Measurements from ENCODE around the gene ITGB3. TPM values are rescaled to one million over a fixed set of nuclear protein-coding genes. Genes with fewer than 3 reads are reported as not detected.

Gene ITGB3
- total and polyA plus RNA-seq, 10 of the 15 experiments (the other 5 are each of a cell fraction or from before 2014, with no cell fraction given) = 0.69 to 22.8 (median 13.6) TPM

DNA sequence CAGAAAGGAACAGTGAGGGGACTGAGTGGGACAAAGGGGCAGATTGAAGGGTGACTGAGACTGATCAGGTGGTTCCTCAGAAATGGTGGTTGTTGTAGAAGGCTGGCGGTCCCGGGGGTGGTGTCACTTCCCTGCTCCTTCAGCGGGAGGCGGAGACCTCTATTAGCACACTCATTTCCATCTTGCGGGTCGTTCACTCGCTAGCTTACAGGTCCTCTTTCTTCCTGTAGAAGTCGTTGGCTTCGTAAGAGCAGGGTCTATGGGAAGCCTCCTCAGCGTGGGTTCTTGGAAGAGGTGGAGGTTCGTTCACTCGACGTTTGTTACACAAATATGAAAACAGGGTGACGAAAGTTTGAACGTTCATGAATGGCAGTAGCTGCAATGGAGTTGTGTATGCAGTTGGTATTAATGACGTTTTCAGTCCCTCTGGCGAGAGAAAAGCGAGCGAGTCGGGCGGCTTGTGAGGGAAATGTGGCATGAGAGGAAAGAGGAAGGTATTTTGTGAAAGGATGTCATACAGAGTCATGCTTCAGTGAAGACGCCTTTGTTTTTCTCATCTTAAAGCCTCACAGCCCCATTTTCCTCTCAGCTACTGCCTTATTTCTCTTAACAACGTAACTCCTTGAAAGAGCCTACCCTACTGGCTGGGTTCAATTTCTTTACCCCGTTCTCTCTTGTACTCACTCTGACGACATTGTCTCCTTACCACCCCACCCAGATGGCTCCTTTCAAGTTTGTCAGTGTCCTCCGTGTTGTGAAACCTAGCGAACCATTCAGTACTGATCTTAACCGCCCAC, 70.8 kb downstream of the ITGB3 start (continued):
- TF ChIP-seq NR2C2 (IDR thresholded peaks at IDR 0.05; ENCODE audit: borderline replicate concordance, control insufficient read depth, insufficient read length, low read depth) (no peak), ETV6 (conservative IDR thresholded peaks at IDR 0.05 in 1 of 2, IDR thresholded peaks at IDR 0.05 in 1 of 2; ENCODE audit: borderline replicate concordance in 1 of 2, low read depth in 1 of 2) (no peak; a peak in 1 of 4 replicates), ASH2L (IDR thresholded peaks at IDR 0.05; ENCODE audit: borderline replicate concordance, low read depth) (no peak), CREM (IDR thresholded peaks at IDR 0.05; ENCODE audit: low read depth) (peak; percentile 48), ZNF207 (IDR thresholded peaks at IDR 0.05; ENCODE audit: borderline replicate concordance) (no peak), YY1 (IDR thresholded peaks at IDR 0.05; ENCODE audit: low read depth, low read length) (peak; percentile 7), ELK1 (IDR thresholded peaks at IDR 0.05; ENCODE audit: low read depth, low read length) (no peak), MAX (IDR thresholded peaks at IDR 0.05; ENCODE audit: low read depth, low read length) (no peak), POU2F2 (IDR thresholded peaks at IDR 0.05; ENCODE audit: borderline replicate concordance, low read depth, low read length) (no peak; the same call in 2 of the 3 replicates), ZNF687 (IDR thresholded peaks at IDR 0.05) (peak; percentile 20; the same call in 1 of the 2 replicates), NFXL1 (IDR thresholded peaks at IDR 0.05; ENCODE audit: borderline replicate concordance) (no peak), NFYB (IDR thresholded peaks at IDR 0.05; ENCODE audit: insufficient read depth, low read depth, low read length) (no peak)
- TF ChIP-seq, protein P1, sequence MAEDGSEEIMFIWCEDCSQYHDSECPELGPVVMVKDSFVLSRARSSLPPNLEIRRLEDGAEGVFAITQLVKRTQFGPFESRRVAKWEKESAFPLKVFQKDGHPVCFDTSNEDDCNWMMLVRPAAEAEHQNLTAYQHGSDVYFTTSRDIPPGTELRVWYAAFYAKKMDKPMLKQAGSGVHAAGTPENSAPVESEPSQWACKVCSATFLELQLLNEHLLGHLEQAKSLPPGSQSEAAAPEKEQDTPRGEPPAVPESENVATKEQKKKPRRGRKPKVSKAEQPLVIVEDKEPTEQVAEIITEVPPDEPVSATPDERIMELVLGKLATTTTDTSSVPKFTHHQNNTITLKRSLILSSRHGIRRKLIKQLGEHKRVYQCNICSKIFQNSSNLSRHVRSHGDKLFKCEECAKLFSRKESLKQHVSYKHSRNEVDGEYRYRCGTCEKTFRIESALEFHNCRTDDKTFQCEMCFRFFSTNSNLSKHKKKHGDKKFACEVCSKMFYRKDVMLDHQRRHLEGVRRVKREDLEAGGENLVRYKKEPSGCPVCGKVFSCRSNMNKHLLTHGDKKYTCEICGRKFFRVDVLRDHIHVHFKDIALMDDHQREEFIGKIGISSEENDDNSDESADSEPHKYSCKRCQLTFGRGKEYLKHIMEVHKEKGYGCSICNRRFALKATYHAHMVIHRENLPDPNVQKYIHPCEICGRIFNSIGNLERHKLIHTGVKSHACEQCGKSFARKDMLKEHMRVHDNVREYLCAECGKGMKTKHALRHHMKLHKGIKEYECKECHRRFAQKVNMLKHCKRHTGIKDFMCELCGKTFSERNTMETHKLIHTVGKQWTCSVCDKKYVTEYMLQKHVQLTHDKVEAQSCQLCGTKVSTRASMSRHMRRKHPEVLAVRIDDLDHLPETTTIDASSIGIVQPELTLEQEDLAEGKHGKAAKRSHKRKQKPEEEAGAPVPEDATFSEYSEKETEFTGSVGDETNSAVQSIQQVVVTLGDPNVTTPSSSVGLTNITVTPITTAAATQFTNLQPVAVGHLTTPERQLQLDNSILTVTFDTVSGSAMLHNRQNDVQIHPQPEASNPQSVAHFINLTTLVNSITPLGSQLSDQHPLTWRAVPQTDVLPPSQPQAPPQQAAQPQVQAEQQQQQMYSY (CRISPR knock-in tag; IDR thresholded peaks at IDR 0.05) = no peak
- TF ChIP-seq, protein P2, sequence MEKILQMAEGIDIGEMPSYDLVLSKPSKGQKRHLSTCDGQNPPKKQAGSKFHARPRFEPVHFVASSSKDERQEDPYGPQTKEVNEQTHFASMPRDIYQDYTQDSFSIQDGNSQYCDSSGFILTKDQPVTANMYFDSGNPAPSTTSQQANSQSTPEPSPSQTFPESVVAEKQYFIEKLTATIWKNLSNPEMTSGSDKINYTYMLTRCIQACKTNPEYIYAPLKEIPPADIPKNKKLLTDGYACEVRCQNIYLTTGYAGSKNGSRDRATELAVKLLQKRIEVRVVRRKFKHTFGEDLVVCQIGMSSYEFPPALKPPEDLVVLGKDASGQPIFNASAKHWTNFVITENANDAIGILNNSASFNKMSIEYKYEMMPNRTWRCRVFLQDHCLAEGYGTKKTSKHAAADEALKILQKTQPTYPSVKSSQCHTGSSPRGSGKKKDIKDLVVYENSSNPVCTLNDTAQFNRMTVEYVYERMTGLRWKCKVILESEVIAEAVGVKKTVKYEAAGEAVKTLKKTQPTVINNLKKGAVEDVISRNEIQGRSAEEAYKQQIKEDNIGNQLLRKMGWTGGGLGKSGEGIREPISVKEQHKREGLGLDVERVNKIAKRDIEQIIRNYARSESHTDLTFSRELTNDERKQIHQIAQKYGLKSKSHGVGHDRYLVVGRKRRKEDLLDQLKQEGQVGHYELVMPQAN (conservative IDR thresholded peaks at IDR 0.05) = peak; percentile 35; the same call in 1 of the 2 replicates
